Measurements from ENCODE around the gene FEZ2.

DNA sequence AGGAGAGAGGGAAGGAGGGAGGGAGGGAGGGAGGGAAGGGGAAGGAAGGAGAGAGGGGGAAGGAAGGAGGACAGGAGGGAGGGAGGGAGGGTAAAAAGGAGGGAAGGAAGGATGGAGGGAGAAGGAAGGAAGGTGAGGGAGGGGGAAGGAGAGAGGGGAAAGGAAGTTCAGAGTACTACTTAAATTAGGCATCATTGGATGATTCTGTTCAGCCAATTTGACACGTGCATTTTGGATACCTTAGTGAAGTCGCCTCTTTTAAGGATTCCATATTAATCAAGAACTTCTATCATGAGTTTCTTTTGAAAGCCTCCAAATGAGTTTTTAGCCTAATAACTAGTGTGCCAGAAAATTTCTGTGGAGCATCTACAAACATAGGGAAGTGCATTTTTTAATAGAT, 62.9 kb downstream of the FEZ2 start:
- TF ChIP-seq, protein P1, sequence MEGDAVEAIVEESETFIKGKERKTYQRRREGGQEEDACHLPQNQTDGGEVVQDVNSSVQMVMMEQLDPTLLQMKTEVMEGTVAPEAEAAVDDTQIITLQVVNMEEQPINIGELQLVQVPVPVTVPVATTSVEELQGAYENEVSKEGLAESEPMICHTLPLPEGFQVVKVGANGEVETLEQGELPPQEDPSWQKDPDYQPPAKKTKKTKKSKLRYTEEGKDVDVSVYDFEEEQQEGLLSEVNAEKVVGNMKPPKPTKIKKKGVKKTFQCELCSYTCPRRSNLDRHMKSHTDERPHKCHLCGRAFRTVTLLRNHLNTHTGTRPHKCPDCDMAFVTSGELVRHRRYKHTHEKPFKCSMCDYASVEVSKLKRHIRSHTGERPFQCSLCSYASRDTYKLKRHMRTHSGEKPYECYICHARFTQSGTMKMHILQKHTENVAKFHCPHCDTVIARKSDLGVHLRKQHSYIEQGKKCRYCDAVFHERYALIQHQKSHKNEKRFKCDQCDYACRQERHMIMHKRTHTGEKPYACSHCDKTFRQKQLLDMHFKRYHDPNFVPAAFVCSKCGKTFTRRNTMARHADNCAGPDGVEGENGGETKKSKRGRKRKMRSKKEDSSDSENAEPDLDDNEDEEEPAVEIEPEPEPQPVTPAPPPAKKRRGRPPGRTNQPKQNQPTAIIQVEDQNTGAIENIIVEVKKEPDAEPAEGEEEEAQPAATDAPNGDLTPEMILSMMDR (IDR thresholded peaks at IDR 0.05 in 2 of 3, conservative IDR thresholded peaks at IDR 0.05 in 1 of 3; ENCODE audit: borderline replicate concordance in 1 of 3, insufficient read depth in 1 of 3, low read depth in 2 of 3, low read length in 2 of 3): no peak
- TF ChIP-seq POLR2A (IDR thresholded peaks at IDR 0.05; ENCODE audit: borderline replicate concordance, extremely low read depth, insufficient read depth, insufficient read length): no peak
- TF ChIP-seq, protein P2, sequence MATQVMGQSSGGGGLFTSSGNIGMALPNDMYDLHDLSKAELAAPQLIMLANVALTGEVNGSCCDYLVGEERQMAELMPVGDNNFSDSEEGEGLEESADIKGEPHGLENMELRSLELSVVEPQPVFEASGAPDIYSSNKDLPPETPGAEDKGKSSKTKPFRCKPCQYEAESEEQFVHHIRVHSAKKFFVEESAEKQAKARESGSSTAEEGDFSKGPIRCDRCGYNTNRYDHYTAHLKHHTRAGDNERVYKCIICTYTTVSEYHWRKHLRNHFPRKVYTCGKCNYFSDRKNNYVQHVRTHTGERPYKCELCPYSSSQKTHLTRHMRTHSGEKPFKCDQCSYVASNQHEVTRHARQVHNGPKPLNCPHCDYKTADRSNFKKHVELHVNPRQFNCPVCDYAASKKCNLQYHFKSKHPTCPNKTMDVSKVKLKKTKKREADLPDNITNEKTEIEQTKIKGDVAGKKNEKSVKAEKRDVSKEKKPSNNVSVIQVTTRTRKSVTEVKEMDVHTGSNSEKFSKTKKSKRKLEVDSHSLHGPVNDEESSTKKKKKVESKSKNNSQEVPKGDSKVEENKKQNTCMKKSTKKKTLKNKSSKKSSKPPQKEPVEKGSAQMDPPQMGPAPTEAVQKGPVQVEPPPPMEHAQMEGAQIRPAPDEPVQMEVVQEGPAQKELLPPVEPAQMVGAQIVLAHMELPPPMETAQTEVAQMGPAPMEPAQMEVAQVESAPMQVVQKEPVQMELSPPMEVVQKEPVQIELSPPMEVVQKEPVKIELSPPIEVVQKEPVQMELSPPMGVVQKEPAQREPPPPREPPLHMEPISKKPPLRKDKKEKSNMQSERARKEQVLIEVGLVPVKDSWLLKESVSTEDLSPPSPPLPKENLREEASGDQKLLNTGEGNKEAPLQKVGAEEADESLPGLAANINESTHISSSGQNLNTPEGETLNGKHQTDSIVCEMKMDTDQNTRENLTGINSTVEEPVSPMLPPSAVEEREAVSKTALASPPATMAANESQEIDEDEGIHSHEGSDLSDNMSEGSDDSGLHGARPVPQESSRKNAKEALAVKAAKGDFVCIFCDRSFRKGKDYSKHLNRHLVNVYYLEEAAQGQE (IDR thresholded peaks at IDR 0.05; ENCODE audit: low read depth): no peak
- TF ChIP-seq FOSL1 (IDR thresholded peaks at IDR 0.05; ENCODE audit: low read depth): no peak
- no peak for TF ChIP-seq EZH2phosphoT487 (IDR thresholded peaks at IDR 0.05; ENCODE audit: borderline replicate concordance)
- TF ChIP-seq POLR2AphosphoS5 (IDR thresholded peaks at IDR 0.05; ENCODE audit: low read depth, low read length): no peak
